Activated gamma-delta T cell treated with anti-CD3 and anti-CD28 coated beads, Interleukin-2, amount 50 U/mL, for 16 hours (primary cell): ENCODE results near the gene GCC2.
"Not testable (repeated sequence)": the region's sequence is repeated elsewhere in the genome, so short reads cannot be mapped to it uniquely, and the experiment has no call there.

Experiments used
- DNase-seq: peaks from one replicate; pipeline ENCODE4 v3.0.0-alpha.2; 2020; ENCODE audit warnings: low read depth

Gene GCC2

DNA sequence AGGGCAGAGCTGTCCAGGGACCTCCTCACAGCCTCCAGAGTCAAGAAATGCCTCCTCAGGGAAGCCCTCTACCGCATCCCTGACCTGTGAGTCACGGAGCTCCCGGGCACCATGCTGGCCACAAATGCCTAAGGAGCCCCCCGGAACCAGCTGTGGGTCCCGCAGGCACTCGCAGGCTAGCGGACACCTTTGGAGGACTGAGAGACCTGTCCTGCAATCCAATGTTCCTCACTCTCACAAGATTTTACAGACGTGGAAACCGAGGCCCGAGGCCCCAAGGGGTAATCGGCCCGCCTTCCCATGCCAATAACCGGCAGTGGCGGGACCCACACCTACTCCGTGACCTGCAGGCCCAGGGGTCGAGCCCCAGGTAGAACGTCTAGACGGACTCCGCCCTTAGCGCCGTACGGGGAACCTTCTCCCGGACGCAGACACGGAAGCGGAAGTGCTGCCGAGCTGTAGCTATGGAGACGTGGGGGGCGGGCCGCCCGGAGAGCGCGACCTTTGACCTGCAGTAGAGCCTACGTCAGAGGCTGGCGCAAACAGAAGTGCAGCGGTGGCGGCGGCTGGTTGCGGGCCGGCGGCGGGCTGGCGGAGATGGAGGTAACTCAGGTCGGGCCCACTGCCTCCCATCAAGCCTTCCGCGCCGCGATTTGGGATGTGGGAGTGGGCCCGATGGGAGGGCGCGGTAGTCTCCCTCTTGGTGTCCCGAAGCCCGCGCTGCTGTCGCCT is at the start of gene GCC2:
Gene GCC2 (plus strand): TSS at position 529 of the 732 bp plus-strand sequence. CDS start 69 bp downstream, at position 598.
- peak; percentile 95 for DNase-seq

DNA sequence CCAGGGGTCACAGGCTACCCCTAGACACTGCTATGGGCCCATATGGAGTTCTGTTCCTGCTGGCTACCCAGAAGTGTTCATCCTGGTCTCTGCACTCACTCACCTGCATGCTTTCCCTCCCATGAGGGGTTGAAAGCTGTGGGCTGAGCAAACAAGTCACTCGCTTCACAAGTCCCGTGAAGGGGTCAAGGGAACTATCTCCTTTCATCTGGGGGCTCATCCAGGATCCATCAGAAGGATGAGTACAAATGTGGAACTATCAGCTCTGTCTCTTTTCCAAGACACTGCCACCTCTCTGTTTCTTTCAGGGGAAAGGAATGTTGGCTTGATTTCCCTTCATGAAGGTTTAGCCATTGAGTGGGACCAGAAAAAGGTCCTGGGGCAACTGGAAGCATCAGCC is 49.5 kb upstream of the GCC2 start:
- no peak for DNase-seq

DNA sequence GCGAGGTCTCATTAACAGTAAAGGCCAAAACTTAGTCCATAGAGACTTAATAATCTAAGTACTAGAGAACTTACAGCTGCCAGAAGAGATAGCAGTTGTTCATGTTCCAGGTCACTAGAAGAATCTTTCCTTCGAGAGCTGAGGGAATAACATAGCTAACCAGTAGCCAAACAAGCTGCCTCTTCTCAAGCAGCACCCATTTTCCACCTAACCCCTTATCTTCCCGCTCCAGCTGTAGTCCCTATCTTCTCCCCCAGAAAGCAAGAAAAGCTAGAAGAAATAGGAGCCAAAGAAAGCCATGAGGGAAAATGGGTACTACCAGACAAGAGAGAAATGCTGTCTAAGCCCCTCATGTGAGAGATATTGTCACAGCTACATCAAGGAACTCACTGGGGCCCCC is 47.2 kb upstream of the GCC2 start:
- DNase-seq = no peak

GRCh38 chr2:108403494-108403893 is 45.5 kb upstream of the GCC2 start:
- DNase-seq = no peak

- no peak for DNase-seq
Measured at GRCh38 chr2:108404784-108405397, 44.1 kb upstream of the GCC2 start.

GRCh38 chr2:108407864-108408729 is 40.9 kb upstream of the GCC2 start:
- no peak for DNase-seq

- no peak for DNase-seq
Measured at GRCh38 chr2:108409768-108410167, 39.2 kb upstream of the GCC2 start.

DNA sequence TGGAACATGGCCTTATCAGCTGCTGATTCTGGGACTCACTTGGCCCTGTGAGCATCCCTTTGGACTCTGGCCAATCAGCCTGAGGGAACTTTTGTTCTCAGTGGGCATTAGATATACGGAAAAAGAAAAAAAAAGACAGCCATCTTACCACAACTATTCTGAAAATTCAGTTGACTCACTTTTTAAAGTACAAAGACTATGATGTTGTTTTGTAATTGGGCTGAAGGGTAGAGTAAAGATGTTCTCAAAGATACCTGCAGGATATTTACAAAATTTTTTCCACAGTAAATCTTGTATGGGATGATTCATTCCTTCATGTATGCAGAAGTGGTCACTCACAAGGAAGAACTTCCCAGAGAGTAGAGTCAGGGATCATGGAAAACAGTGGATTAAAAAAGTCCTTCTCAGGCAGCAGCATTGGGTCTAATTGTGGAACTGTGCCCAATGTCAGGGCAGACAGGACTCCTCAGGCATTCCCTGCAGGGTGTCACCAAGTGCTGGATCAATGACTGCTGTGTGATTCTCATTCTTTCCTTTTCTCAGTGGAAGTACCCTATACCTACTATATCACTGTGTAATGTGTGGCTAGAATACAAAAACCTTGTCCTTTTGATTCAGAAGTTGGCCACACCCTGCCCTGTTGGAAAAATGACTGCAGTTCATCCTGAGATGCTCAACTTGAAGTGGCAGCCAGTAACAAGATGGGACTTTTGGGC is 35.9 kb upstream of the GCC2 start:
- no peak for DNase-seq

- DNase-seq = no peak
Measured at GRCh38 chr2:108413711-108414095, 35.3 kb upstream of the GCC2 start.

DNA sequence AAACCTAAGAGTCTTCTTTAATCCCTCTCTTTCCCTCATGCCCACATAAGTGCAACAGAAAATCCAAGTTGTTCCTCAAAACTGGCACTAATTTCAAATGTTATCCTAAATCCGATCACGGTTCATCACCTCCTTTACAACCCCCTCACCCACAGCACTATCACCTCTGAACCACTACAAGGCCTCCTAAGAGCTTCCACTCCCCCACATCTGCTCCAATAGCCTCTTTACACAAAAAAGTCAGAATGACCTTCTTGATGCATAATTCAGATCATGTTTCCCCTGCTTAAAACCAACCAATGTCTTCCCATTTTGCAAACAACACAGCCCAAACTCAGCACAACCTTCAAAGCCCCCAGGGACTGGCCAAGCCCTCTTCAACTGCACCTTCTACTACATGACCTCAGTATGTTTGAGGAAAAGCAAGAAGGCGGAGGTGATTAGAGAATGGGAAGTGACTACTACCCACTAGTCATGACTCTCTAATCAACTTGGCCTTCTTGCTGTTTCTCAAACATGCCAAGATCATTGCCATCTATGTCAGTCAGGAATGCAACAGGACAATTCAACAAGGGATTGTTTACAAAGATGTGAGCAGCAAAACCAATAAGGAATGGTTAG is 34.6 kb upstream of the GCC2 start:
- no peak for DNase-seq

DNA sequence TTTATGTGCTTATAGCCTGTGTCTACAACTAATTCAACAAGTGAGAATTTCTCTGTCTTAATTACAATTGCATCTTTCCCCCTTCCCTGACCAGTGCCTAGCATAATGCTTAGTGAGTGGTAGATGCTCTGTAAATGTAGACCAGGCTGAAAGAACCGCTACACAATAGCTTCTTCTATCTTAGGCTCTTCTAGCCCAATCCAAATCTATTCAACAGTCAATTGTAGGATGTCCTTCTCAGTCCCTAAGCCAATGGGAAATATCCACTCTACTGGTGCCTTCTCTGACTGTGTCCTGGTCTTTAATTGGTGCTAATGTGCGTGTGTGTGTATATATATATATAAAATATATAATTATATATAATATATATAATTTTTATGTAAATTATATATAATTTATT is 34.1 kb upstream of the GCC2 start:
- no peak for DNase-seq

DNA sequence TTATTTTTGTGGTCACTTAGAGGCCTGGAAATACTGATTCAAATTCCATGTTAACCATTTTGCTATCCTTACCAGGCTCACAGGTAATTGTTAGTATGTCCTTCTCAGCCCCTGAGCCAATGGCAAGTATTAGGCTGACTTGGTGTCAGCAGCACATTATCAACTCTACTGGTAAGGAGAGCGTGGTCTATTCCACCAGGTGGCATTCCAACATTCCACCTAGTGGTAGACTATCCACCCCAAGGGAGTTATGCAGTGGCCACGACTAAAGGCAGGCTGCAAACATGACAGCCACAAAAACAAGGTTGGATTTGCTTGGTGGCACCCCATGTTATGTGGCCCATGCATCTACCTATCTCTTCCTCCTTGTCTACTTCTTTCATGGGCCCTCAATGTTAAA is 31.8 kb upstream of the GCC2 start:
- DNase-seq = no peak

- no peak for DNase-seq
Measured at GRCh38 chr2:108418416-108418815, 30.6 kb upstream of the GCC2 start.

DNA sequence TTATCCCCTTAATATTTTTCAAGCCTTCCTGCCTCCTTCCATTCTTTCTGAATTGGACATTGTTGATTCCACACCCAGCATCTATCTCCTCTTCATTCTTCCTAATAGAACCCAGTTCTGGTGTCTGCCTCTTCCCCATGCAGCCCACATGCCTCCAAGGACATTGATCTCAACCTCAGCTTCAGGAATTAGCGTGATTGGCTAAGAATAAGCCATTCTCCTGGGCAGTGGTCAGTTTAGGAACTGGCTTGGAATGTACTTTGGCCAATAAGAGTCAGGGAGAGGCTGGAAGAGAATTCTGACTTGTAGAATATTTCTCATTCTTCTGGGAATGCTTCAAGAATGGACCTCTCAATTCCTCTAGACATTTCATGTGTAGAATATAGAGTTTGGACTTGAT is 25.9 kb upstream of the GCC2 start:
- DNase-seq = no peak

- DNase-seq = no peak
Measured at GRCh38 chr2:108423502-108424251, 25.3 kb upstream of the GCC2 start.

DNA sequence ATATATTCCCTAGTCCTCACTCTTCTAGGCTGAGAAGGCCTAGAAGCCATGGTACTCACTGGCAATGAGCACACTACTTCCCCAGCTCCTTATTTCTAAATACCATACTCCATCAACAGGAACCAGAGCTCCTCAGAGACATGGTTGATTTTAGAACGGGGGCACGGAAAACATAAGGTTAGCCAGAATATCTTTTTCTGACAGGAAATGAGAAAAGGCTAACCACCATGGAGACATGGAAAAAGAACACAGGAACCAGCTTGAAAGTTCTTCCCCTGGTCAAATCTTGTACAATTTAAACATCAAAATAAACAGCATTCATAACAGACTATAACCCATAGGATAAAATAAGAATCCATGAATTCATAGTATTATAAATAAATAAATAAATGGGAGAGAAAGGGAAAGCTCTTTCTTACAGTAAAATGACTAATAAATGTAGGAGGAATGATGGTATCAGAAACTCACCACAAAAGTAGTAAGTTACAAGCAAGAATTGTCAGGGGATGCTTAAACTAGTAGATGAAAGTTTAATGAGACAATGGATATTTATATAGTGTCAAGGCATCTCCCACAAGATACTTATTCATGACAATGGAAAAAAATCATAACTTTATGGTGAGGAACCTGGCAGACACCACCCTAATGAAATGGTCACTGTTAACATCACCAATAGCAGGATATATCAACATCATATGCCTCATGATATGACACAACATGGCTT is 20.6 kb upstream of the GCC2 start:
- no peak for DNase-seq

DNA sequence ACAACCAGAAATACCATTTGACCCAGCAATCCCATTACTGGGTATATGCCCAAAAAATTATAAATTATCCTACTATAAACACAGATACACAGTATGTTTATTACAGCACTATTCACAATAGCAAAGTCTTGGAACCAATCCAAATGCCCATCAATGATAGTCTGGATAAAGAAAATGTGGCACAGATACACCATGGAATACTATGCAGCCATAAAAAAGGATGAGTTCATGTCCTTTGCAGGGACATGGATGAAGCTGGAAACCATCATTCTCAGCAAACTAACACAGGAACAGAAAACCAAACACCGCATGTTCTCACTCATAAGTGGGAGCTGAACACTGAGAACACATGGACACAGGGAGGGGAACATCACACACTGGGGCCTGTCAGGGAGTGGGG is 13.4 kb upstream of the GCC2 start:
- not testable (repeated sequence) for DNase-seq

- no peak for DNase-seq
Measured at GRCh38 chr2:108436976-108437375, 12.0 kb upstream of the GCC2 start.

DNA sequence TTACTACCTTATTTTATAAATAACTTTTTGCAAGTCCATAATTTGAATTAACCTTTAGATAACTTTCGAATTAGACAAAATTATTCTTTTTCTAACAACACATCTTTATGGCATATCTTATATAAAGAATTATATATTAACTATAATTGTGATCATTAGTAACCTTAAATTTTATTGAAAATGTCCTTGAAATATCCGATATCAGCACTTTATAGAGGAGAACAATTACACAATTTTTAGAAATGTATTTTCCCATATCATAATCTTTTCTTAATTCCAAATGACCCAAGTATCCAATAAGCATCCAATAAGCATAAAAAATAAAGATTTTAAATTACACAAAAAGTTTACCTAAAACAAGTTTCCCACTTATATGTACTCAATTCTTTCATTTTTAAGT is 7.3 kb upstream of the GCC2 start:
- no peak for DNase-seq
